Left ventricle myocardium inferior (tissue), 1 donor: ENCODE measurements around the gene SNX8. TPM values are rescaled to one million over a fixed set of nuclear protein-coding genes. Genes with fewer than 3 reads are reported as not detected.
"Not testable (repeated sequence)": the region's sequence is repeated elsewhere in the genome, so short reads cannot be mapped to it uniquely, and the experiment has no call there.

ENCODE experiments used
- DNase-seq: peaks from one replicate; pipeline ENCODE4 v3.0.0-alpha.2; 2020
- H3K27ac ChIP-seq: fragments of 200-600 bp; replicated peaks from 2 replicates; pipeline ENCODE4 v1.8.0; 2021
- H3K27me3 ChIP-seq: fragments of 200-600 bp; 2 replicates; pipeline ENCODE4 v1.8.0; 2021; ENCODE audit warnings: low read depth
- H3K36me3 ChIP-seq: fragments of 200-600 bp; 2 replicates; pipeline ENCODE4 v1.8.0; 2021
- H3K4me1 ChIP-seq: fragments of 200-600 bp; 2 replicates; pipeline ENCODE4 v1.8.0; 2021
- H3K4me3 ChIP-seq: fragments of 200-600 bp; 2 replicates; pipeline ENCODE4 v1.8.0; 2021; ENCODE audit warnings: mild to moderate bottlenecking, moderate library complexity
- H3K9me3 ChIP-seq: fragments of 200-600 bp; replicated peaks from 2 replicates; pipeline ENCODE4 v1.8.0; 2021
- intact Hi-C: fragments of 100-400 bp; cut with micrococcal nuclease; formaldehyde crosslinking; loops from one replicate; pipeline ENCODE4 v1.11.0; 2022
- total RNA-seq: library from RNA; stranded (reverse); fragmentation: NEBNext Ultra II Directional; extraction: Animal tissue kit (Norgen Biotek cat#: 25700); gene quantifications from one replicate; pipeline ENCODE4 v1.2.1, GENCODE V29; 2021
- TF ChIP-seq, protein P1 (sequence below): fragments of 200-600 bp; IDR thresholded peaks from 2 replicates; pipeline ENCODE4 v1.8.0; 2021; ENCODE audit warnings: antibody characterized with exemption, mild to moderate bottlenecking, borderline replicate concordance
- donor health status: DM: no; HTN: yes; CAD: no; lungs with severe emphysema.

SNX8 gene
- total RNA-seq, 1 donor from 2014 or later = 16.8 TPM

DNA sequence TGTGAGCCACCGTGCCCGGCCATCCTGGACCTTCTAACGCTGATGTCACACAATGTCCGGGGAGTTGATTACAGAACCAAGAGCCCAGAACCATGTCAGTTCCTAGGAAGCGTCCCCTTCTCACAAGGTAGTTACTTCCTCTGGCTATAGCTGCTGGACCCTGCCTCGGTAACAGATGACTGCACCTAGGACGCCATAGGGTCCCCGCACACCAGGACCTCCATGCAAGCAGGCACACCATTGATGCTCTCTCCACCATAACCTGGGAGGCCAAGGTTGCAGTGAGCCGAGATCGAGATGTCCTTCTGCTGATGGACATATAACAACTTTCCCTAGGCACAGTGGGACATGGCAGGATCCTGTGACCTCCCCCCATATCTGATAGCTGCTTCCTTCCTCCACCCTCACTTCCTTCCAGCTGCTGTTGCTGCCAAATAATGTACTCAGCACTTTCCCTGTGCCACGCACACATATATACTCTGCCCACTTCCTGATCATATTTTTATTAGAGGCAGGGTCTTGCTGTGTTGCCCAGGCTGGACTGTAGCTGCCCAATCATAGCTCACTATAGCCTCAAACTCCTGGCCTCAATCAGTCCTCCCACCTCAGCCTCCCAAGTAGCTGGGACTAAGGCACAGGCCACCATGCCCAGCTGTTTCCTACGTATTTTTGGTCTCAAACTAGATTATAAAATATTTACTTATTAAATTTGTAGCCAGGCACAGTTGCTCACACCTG, 3.5 kb upstream of the SNX8 start:
- intact Hi-C loops = no loop called here
- Histone ChIP-seq H3K4me3 (no peak overlapping the region), H3K9me3 (no peaks in the 10 kb centered on the region), H3K4me1 (peaks cover 18% of the 10 kb centered on the region), H3K27ac (no peak overlapping the region), H3K36me3 (no peaks in the 10 kb centered on the region), H3K27me3 (no peaks in the 10 kb centered on the region)
- DNase-seq = no peak
- TF ChIP-seq, protein P1, sequence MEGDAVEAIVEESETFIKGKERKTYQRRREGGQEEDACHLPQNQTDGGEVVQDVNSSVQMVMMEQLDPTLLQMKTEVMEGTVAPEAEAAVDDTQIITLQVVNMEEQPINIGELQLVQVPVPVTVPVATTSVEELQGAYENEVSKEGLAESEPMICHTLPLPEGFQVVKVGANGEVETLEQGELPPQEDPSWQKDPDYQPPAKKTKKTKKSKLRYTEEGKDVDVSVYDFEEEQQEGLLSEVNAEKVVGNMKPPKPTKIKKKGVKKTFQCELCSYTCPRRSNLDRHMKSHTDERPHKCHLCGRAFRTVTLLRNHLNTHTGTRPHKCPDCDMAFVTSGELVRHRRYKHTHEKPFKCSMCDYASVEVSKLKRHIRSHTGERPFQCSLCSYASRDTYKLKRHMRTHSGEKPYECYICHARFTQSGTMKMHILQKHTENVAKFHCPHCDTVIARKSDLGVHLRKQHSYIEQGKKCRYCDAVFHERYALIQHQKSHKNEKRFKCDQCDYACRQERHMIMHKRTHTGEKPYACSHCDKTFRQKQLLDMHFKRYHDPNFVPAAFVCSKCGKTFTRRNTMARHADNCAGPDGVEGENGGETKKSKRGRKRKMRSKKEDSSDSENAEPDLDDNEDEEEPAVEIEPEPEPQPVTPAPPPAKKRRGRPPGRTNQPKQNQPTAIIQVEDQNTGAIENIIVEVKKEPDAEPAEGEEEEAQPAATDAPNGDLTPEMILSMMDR = no peak

GRCh38 chr7:2316578-2316977, 2.3 kb upstream of the SNX8 start:
- DNase-seq = no peak

DNA sequence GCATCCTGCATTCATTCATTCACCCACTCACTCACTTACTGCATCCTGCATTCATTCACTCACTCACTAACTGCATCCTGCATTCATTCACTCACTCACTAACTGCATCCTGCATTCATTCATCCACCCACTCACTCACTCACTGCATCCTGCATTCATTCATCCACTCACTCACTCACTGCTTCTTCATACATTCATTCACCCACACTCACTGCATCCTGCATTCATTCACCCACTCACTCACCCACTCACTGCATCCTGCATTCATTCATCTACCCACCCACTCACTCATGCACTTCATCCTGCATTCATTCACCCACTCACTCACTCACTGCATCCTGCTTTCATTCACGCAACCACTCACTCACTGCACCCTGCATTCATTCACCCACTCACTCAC, 1.5 kb upstream of the SNX8 start:
- Histone ChIP-seq H3K27me3 (no peaks in the 10 kb centered on the region), H3K27ac (no peak overlapping the region), H3K4me1 (peaks cover 26% of the 10 kb centered on the region), H3K36me3 (no peaks in the 10 kb centered on the region), H3K9me3 (no peaks in the 10 kb centered on the region), H3K4me3 (no peak overlapping the region)
- no peak for DNase-seq
- intact Hi-C loops = no loop called here
- TF ChIP-seq, protein P1 = no peak

More at GRCh38 chr7:2316578-2316977, 2.3 kb upstream of the SNX8 start:
- H3K27me3 ChIP-seq = no peaks in the 10 kb centered on the region
- H3K27ac ChIP-seq = no peak overlapping the region
- H3K9me3 ChIP-seq = no peaks in the 10 kb centered on the region
- no peak overlapping the region for H3K4me3 ChIP-seq
- intact Hi-C loops = no loop called here
- peaks cover 26% of the 10 kb centered on the region for H3K4me1 ChIP-seq
- H3K36me3 ChIP-seq = no peaks in the 10 kb centered on the region
- TF ChIP-seq, protein P1 = no peak

- H3K4me3 ChIP-seq = peak overlapping the region; percentile 94
- H3K27ac ChIP-seq, intact Hi-C loops, H3K9me3 ChIP-seq, DNase-seq, H3K27me3 ChIP-seq, H3K36me3 ChIP-seq: not testable (repeated sequence)
- peaks cover 26% of the 10 kb centered on the region for H3K4me1 ChIP-seq
Measured at GRCh38 chr7:2314956-2315530, 802 bp upstream of the SNX8 start.

GRCh38 chr7:2313450-2314208, 612 bp downstream of the SNX8 start:
- no peak for DNase-seq
- intact Hi-C loops = no loop called here

More at GRCh38 chr7:2313450-2314208, 612 bp downstream of the SNX8 start:
- H3K27ac ChIP-seq = peak overlapping the region; percentile 75
- TF ChIP-seq, protein P1 = no peak
- peak overlapping the region; percentile 94 for H3K4me3 ChIP-seq
- H3K9me3 ChIP-seq = no peaks in the 10 kb centered on the region
- no peaks in the 10 kb centered on the region for H3K27me3 ChIP-seq
- peaks cover 26% of the 10 kb centered on the region for H3K4me1 ChIP-seq
- peaks cover 10% of the 10 kb centered on the region for H3K36me3 ChIP-seq
